Measurements from ENCODE around the gene ACIN1. TPM values are rescaled to one million over a fixed set of nuclear protein-coding genes. Genes with fewer than 3 reads are reported as not detected.

Gene ACIN1
- total and polyA plus RNA-seq, 10 of the 15 experiments (the other 5 are each of a cell fraction or from before 2014, with no cell fraction given), result 4.3 to 148 (median 93.4) TPM

DNA sequence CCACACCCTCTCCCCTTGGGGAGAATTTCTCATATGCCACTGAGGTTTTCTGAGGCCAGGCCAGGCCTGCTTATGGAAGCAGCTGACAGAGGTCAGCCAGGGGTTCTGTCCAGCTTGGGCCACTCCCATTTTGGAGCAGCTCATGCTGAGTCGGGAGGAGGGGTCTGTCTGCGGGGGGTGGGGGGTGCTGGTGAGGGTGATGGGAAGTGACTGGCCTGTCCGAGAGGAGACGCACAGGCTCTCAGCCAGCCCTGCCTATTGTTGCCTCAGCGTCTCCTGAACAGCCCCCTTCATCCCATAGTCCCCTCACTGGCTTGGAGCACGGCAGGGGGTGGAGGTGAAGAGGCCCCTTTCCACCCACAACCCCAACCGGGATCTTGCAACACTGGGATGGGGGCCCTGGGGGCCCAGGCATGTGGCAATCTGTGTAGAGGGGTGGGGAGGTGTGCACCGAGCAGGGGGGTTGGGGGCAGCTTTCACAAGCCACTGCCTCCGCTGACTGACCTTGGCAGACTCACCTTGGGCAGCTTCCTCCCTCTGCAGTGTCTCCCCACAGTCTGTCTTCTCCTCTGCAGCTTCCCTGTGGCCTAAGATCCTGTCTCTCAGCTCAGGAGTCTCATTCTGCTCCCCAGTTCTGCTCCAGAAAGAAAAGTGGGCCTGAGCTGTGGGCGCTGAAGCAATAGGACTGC, 18.6 kb upstream of the ACIN1 start (continued):
- TF ChIP-seq HCFC1 (IDR thresholded peaks at IDR 0.05; ENCODE audit: low read length) (no peak), SUZ12 (IDR thresholded peaks at IDR 0.05; ENCODE audit: unreplicated experiment) (no peak), FOXK2 (IDR thresholded peaks at IDR 0.05) (no peak)
- TF ChIP-seq, protein P1, sequence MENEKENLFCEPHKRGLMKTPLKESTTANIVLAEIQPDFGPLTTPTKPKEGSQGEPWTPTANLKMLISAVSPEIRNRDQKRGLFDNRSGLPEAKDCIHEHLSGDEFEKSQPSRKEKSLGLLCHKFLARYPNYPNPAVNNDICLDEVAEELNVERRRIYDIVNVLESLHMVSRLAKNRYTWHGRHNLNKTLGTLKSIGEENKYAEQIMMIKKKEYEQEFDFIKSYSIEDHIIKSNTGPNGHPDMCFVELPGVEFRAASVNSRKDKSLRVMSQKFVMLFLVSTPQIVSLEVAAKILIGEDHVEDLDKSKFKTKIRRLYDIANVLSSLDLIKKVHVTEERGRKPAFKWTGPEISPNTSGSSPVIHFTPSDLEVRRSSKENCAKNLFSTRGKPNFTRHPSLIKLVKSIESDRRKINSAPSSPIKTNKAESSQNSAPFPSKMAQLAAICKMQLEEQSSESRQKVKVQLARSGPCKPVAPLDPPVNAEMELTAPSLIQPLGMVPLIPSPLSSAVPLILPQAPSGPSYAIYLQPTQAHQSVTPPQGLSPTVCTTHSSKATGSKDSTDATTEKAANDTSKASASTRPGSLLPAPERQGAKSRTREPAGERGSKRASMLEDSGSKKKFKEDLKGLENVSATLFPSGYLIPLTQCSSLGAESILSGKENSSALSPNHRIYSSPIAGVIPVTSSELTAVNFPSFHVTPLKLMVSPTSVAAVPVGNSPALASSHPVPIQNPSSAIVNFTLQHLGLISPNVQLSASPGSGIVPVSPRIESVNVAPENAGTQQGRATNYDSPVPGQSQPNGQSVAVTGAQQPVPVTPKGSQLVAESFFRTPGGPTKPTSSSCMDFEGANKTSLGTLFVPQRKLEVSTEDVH (IDR thresholded peaks at IDR 0.05; ENCODE audit: low read depth, partially characterized antibody), result no peak
- TF ChIP-seq, protein P2, sequence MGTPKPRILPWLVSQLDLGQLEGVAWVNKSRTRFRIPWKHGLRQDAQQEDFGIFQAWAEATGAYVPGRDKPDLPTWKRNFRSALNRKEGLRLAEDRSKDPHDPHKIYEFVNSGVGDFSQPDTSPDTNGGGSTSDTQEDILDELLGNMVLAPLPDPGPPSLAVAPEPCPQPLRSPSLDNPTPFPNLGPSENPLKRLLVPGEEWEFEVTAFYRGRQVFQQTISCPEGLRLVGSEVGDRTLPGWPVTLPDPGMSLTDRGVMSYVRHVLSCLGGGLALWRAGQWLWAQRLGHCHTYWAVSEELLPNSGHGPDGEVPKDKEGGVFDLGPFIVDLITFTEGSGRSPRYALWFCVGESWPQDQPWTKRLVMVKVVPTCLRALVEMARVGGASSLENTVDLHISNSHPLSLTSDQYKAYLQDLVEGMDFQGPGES (IDR thresholded peaks at IDR 0.05), result no peak
- TF ChIP-seq, protein P3, sequence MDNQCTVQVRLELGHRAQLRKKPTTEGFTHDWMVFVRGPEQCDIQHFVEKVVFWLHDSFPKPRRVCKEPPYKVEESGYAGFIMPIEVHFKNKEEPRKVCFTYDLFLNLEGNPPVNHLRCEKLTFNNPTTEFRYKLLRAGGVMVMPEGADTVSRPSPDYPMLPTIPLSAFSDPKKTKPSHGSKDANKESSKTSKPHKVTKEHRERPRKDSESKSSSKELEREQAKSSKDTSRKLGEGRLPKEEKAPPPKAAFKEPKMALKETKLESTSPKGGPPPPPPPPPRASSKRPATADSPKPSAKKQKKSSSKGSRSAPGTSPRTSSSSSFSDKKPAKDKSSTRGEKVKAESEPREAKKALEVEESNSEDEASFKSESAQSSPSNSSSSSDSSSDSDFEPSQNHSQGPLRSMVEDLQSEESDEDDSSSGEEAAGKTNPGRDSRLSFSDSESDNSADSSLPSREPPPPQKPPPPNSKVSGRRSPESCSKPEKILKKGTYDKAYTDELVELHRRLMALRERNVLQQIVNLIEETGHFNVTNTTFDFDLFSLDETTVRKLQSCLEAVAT (IDR thresholded peaks at IDR 0.05), result no peak

Data from GM12878 (cell line).